GM23338 (cell line): Measurements from ENCODE around the gene ZNF675.
"Not testable (repeated sequence)": the region's sequence is repeated elsewhere in the genome, so short reads cannot be mapped to it uniquely, and the experiment has no call there.

Experiments
- CREB1 ChIP-seq: fragments of 250-450 bp; sonication (Bioruptor Pico); IDR thresholded peaks from 2 replicates; pipeline ENCODE4 v1.5.0; 2020; ENCODE audit warnings: low read depth, mild to moderate bottlenecking, moderate library complexity
- EZH2 ChIP-seq: fragments of 200-600 bp; sonication (generic); IDR thresholded peaks from one replicate; pipeline ENCODE4 v1.8.0; 2017; ENCODE audit warnings: antibody characterized with exemption, mild to moderate bottlenecking, low read depth; ENCODE audit not compliant: unreplicated experiment
- EZH2phosphoT487 ChIP-seq: fragments of 200-600 bp; sonication (generic); IDR thresholded peaks from one replicate; pipeline ENCODE4 v1.8.1; 2018; ENCODE audit warnings: antibody characterized with exemption; ENCODE audit not compliant: unreplicated experiment
- JUNB ChIP-seq: IDR thresholded peaks from one replicate; pipeline ENCODE4 v1.6.1; 2016; ENCODE audit warnings: antibody characterized with exemption; ENCODE audit not compliant: unreplicated experiment
- NANOG ChIP-seq: IDR thresholded peaks from 2 replicates; pipeline ENCODE4 v1.6.1; 2016; ENCODE audit warnings: antibody characterized with exemption, borderline replicate concordance
- POLR2AphosphoS5 ChIP-seq: IDR thresholded peaks from 2 replicates; pipeline ENCODE4 v1.6.1; 2016; ENCODE audit warnings: antibody characterized with exemption, low read depth
- ZNF114 ChIP-seq: fragments of 250-450 bp; sonication (Bioruptor Pico); IDR thresholded peaks from 2 replicates; pipeline ENCODE4 v1.5.0; 2020; ENCODE audit warnings: mild to moderate bottlenecking, moderate library complexity
- ZNF331 ChIP-seq: fragments of 250-450 bp; sonication (Bioruptor Pico); IDR thresholded peaks from 2 replicates; pipeline ENCODE4 v1.5.0; 2020; ENCODE audit warnings: low read depth, mild to moderate bottlenecking, moderate library complexity
- TF ChIP-seq, protein P1 (sequence below), 2 experiments: fragments of 200-600 bp in 1 of 2; sonication (generic) in 1 of 2; conservative IDR thresholded peaks; 2 replicates each; pipeline versions ENCODE4 v1.5.1 to v1.6.1; 2016 to 2017; ENCODE audit warnings: antibody characterized with exemption in 2 of 2, low read depth in 2 of 2, mild to moderate bottlenecking in 2 of 2, moderate library complexity in 1 of 2
- TF ChIP-seq, protein P2 (sequence below): IDR thresholded peaks from one replicate; pipeline ENCODE4 v1.6.1; 2018; ENCODE audit warnings: antibody characterized with exemption; ENCODE audit not compliant: unreplicated experiment
- TF ChIP-seq, protein P3 (sequence below): IDR thresholded peaks from 2 replicates; pipeline ENCODE4 v1.6.1; 2016; ENCODE audit warnings: antibody characterized with exemption
- TF ChIP-seq, protein P4 (sequence below): fragments of 250-450 bp; sonication (Bioruptor Pico); IDR thresholded peaks from 2 replicates; pipeline ENCODE4 v1.5.0; 2020; ENCODE audit warnings: mild to moderate bottlenecking, moderate library complexity

DNA sequence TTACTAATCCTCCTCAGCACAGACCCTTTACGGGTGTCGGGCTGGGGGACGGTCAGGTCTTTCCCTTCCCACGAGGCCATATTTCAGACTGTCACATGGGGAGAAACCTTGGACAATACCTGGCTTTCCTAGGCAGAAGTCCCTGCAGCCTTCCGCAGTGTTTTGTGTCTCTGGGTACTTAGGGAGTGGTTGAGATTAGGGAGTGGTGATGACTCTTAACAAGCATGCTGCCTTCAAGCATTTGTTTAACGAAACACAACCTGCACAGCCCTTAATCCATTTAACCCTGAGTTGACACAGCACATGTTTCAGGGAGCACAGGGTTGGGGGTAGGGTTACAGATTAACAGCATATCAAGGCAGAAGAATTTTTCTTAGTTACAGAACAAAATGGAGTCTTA lies 37.1 kb upstream of the ZNF675 start:
- TF ChIP-seq, protein P1, sequence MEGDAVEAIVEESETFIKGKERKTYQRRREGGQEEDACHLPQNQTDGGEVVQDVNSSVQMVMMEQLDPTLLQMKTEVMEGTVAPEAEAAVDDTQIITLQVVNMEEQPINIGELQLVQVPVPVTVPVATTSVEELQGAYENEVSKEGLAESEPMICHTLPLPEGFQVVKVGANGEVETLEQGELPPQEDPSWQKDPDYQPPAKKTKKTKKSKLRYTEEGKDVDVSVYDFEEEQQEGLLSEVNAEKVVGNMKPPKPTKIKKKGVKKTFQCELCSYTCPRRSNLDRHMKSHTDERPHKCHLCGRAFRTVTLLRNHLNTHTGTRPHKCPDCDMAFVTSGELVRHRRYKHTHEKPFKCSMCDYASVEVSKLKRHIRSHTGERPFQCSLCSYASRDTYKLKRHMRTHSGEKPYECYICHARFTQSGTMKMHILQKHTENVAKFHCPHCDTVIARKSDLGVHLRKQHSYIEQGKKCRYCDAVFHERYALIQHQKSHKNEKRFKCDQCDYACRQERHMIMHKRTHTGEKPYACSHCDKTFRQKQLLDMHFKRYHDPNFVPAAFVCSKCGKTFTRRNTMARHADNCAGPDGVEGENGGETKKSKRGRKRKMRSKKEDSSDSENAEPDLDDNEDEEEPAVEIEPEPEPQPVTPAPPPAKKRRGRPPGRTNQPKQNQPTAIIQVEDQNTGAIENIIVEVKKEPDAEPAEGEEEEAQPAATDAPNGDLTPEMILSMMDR (conservative IDR thresholded peaks at IDR 0.05; ENCODE audit: low read depth in 2 of 2) = not testable (repeated sequence)
- not testable (repeated sequence) for TF ChIP-seq POLR2AphosphoS5; JUNB; EZH2phosphoT487; EZH2; ZNF114; CREB1; NANOG; ZNF331 (CRISPR knock-in tag)
- TF ChIP-seq, protein P2, sequence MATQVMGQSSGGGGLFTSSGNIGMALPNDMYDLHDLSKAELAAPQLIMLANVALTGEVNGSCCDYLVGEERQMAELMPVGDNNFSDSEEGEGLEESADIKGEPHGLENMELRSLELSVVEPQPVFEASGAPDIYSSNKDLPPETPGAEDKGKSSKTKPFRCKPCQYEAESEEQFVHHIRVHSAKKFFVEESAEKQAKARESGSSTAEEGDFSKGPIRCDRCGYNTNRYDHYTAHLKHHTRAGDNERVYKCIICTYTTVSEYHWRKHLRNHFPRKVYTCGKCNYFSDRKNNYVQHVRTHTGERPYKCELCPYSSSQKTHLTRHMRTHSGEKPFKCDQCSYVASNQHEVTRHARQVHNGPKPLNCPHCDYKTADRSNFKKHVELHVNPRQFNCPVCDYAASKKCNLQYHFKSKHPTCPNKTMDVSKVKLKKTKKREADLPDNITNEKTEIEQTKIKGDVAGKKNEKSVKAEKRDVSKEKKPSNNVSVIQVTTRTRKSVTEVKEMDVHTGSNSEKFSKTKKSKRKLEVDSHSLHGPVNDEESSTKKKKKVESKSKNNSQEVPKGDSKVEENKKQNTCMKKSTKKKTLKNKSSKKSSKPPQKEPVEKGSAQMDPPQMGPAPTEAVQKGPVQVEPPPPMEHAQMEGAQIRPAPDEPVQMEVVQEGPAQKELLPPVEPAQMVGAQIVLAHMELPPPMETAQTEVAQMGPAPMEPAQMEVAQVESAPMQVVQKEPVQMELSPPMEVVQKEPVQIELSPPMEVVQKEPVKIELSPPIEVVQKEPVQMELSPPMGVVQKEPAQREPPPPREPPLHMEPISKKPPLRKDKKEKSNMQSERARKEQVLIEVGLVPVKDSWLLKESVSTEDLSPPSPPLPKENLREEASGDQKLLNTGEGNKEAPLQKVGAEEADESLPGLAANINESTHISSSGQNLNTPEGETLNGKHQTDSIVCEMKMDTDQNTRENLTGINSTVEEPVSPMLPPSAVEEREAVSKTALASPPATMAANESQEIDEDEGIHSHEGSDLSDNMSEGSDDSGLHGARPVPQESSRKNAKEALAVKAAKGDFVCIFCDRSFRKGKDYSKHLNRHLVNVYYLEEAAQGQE = not testable (repeated sequence)
- TF ChIP-seq, protein P3, sequence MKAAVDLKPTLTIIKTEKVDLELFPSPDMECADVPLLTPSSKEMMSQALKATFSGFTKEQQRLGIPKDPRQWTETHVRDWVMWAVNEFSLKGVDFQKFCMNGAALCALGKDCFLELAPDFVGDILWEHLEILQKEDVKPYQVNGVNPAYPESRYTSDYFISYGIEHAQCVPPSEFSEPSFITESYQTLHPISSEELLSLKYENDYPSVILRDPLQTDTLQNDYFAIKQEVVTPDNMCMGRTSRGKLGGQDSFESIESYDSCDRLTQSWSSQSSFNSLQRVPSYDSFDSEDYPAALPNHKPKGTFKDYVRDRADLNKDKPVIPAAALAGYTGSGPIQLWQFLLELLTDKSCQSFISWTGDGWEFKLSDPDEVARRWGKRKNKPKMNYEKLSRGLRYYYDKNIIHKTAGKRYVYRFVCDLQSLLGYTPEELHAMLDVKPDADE = not testable (repeated sequence)
- TF ChIP-seq, protein P4, sequence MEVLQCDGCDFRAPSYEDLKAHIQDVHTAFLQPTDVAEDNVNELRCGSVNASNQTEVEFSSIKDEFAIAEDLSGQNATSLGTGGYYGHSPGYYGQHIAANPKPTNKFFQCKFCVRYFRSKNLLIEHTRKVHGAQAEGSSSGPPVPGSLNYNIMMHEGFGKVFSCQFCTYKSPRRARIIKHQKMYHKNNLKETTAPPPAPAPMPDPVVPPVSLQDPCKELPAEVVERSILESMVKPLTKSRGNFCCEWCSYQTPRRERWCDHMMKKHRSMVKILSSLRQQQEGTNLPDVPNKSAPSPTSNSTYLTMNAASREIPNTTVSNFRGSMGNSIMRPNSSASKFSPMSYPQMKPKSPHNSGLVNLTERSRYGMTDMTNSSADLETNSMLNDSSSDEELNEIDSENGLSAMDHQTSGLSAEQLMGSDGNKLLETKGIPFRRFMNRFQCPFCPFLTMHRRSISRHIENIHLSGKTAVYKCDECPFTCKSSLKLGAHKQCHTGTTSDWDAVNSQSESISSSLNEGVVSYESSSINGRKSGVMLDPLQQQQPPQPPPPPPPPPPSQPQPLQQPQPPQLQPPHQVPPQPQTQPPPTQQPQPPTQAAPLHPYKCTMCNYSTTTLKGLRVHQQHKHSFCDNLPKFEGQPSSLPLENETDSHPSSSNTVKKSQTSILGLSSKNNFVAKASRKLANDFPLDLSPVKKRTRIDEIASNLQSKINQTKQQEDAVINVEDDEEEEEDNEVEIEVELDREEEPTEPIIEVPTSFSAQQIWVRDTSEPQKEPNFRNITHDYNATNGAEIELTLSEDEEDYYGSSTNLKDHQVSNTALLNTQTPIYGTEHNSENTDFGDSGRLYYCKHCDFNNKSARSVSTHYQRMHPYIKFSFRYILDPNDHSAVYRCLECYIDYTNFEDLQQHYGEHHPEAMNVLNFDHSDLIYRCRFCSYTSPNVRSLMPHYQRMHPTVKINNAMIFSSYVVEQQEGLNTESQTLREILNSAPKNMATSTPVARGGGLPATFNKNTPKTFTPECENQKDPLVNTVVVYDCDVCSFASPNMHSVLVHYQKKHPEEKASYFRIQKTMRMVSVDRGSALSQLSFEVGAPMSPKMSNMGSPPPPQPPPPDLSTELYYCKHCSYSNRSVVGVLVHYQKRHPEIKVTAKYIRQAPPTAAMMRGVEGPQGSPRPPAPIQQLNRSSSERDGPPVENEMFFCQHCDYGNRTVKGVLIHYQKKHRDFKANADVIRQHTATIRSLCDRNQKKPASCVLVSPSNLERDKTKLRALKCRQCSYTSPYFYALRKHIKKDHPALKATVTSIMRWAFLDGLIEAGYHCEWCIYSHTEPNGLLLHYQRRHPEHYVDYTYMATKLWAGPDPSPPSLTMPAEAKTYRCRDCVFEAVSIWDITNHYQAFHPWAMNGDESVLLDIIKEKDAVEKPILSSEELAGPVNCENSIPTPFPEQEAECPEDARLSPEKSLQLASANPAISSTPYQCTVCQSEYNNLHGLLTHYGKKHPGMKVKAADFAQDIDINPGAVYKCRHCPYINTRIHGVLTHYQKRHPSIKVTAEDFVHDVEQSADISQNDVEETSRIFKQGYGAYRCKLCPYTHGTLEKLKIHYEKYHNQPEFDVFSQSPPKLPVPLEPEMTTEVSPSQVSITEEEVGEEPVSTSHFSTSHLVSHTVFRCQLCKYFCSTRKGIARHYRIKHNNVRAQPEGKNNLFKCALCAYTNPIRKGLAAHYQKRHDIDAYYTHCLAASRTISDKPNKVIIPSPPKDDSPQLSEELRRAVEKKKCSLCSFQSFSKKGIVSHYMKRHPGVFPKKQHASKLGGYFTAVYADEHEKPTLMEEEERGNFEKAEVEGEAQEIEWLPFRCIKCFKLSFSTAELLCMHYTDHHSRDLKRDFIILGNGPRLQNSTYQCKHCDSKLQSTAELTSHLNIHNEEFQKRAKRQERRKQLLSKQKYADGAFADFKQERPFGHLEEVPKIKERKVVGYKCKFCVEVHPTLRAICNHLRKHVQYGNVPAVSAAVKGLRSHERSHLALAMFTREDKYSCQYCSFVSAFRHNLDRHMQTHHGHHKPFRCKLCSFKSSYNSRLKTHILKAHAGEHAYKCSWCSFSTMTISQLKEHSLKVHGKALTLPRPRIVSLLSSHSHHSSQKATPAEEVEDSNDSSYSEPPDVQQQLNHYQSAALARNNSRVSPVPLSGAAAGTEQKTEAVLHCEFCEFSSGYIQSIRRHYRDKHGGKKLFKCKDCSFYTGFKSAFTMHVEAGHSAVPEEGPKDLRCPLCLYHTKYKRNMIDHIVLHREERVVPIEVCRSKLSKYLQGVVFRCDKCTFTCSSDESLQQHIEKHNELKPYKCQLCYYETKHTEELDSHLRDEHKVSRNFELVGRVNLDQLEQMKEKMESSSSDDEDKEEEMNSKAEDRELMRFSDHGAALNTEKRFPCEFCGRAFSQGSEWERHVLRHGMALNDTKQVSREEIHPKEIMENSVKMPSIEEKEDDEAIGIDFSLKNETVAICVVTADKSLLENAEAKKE = not testable (repeated sequence)
